ENCODE data around the gene DBH. TPM values are rescaled to one million over a fixed set of nuclear protein-coding genes. Genes with fewer than 3 reads are reported as not detected.

The DBH gene
- polyA plus RNA-seq, 3 donors = not detected

DNA sequence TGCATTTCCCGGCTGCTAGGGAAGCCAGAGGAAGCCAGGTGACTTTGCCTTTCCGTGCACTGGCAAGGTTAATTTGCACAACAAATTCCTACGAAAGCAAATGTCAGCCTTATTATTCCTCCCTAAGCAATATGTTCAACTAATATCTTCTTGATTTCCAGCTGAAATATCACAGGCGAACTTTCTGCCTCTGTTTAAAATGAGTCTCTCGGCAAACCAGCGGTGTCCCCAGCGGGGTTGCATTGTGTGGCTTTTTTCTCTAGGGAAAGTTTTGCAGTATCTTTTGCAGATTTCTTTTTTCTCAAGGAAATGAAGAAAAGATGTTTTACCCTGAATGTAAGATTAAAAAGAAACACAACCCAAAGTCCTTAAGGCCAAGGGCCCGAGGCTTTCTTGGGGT is 1.9 kb downstream of the DBH start:
- Histone ChIP-seq H2AFZ (ENCODE audit: insufficient read depth, low read depth, low read length, poor library complexity, severe bottlenecking) (no peak overlapping the region), H4K20me1 (ENCODE audit: insufficient read depth, low read length) (no peaks in the 10 kb centered on the region), H3K9ac (ENCODE audit: insufficient read depth, low read length, poor library complexity, severe bottlenecking) (no peak overlapping the region), H3K4me1 (ENCODE audit: control insufficient read depth in 1 of 2, insufficient read depth in 2 of 2, low read length in 2 of 2) (no peaks in the 10 kb centered on the region), H3K4me2 (replicated peaks; ENCODE audit: extremely low read depth, low read length, poor library complexity, severe bottlenecking) (no peak overlapping the region), H3K27me3 (ENCODE audit: control insufficient read depth in 2 of 2, insufficient read depth in 2 of 2, low read length in 2 of 2) (no peaks in the 10 kb centered on the region), H3K36me3 (replicated peaks in 1 of 2; ENCODE audit: control insufficient read depth in 1 of 2, insufficient read depth in 2 of 2, low read length in 2 of 2) (no peaks in the 10 kb centered on the region), H3K79me2 (ENCODE audit: insufficient read depth, low read length) (no peaks in the 10 kb centered on the region), H3K9me3 (replicated peaks in 1 of 2; ENCODE audit: control insufficient read depth in 1 of 2, insufficient read depth in 1 of 2, low read length in 2 of 2) (no peaks in the 10 kb centered on the region), H3K27ac (ENCODE audit: low read depth in 1 of 2, low read length in 2 of 2) (no peak overlapping the region), H3K4me3 (replicated peaks in 1 of 3; ENCODE audit: low read depth in 2 of 3, low read length in 3 of 3) (no peak overlapping the region)
- Mint-ChIP-seq H3K36me3 (no peaks in the 10 kb centered on the region), H3K27me3 (ENCODE audit: low read depth in 3 of 3) (peaks cover 2 to 19% (median 12%) of the 10 kb centered on the region in 3 donors), H3K4me1 (no peaks in the 10 kb centered on the region), H3K27ac (no peak overlapping the region), H3K9me3 (no peaks in the 10 kb centered on the region), H3K4me3 (no peak overlapping the region)
- intact Hi-C loops (cut with micrococcal nuclease) = no loop called here
- TF ChIP-seq, protein P1, sequence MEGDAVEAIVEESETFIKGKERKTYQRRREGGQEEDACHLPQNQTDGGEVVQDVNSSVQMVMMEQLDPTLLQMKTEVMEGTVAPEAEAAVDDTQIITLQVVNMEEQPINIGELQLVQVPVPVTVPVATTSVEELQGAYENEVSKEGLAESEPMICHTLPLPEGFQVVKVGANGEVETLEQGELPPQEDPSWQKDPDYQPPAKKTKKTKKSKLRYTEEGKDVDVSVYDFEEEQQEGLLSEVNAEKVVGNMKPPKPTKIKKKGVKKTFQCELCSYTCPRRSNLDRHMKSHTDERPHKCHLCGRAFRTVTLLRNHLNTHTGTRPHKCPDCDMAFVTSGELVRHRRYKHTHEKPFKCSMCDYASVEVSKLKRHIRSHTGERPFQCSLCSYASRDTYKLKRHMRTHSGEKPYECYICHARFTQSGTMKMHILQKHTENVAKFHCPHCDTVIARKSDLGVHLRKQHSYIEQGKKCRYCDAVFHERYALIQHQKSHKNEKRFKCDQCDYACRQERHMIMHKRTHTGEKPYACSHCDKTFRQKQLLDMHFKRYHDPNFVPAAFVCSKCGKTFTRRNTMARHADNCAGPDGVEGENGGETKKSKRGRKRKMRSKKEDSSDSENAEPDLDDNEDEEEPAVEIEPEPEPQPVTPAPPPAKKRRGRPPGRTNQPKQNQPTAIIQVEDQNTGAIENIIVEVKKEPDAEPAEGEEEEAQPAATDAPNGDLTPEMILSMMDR (IDR thresholded peaks at IDR 0.05) = no peak
- no peak for DNase-seq
- 88% methylated on average over 3 of the region's 8 CpGs for WGBS (ENCODE audit: insufficient coverage)

DNA sequence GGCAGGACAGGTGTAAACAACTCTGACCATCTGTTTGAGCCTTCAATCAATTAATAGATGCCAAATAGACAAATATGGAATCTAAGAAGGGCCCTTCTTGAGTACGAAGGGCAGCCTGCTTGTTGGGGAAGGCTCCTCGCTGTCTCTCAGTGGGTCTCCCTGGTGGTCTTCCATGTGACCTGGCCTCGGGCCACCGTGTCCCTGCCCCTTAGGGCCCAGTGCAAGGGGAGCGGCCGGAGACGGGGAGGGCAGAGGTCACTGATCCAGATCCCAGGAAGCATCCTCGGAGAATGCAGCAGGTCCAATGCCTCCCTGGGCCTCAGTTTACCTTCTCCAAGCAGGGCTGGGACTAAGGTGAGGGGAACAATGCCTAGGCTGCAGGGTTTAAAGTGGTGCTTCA is 2.5 kb downstream of the DBH start:
- Mint-ChIP-seq H3K27me3 (ENCODE audit: low read depth in 3 of 3) (peaks cover 2 to 17% (median 12%) of the 10 kb centered on the region in 3 donors), H3K27ac (no peak overlapping the region), H3K36me3 (no peaks in the 10 kb centered on the region), H3K4me1 (no peaks in the 10 kb centered on the region), H3K9me3 (no peaks in the 10 kb centered on the region), H3K4me3 (no peak overlapping the region)
- 85% methylated on average over 7 of the region's 8 CpGs for WGBS (ENCODE audit: insufficient coverage)
- H3K36me3 ChIP-seq (replicated peaks in 1 of 2; ENCODE audit: control insufficient read depth in 1 of 2, insufficient read depth in 2 of 2, low read length in 2 of 2) = no peaks in the 10 kb centered on the region
- no peaks in the 10 kb centered on the region for H3K9me3 ChIP-seq (replicated peaks in 1 of 2; ENCODE audit: control insufficient read depth in 1 of 2, insufficient read depth in 1 of 2, low read length in 2 of 2)
- no peak overlapping the region for H3K9ac ChIP-seq (ENCODE audit: insufficient read depth, low read length, poor library complexity, severe bottlenecking)
- no peak overlapping the region for H3K4me2 ChIP-seq (replicated peaks; ENCODE audit: extremely low read depth, low read length, poor library complexity, severe bottlenecking)
- no peaks in the 10 kb centered on the region for H3K27me3 ChIP-seq (ENCODE audit: control insufficient read depth in 2 of 2, insufficient read depth in 2 of 2, low read length in 2 of 2)
- no peak overlapping the region for H3K27ac ChIP-seq (ENCODE audit: low read depth in 1 of 2, low read length in 2 of 2)
- H2AFZ ChIP-seq (ENCODE audit: insufficient read depth, low read depth, low read length, poor library complexity, severe bottlenecking) = no peak overlapping the region
- H3K4me3 ChIP-seq (replicated peaks in 1 of 3; ENCODE audit: low read depth in 2 of 3, low read length in 3 of 3) = no peak overlapping the region
- H3K79me2 ChIP-seq (ENCODE audit: insufficient read depth, low read length) = no peaks in the 10 kb centered on the region
- no peaks in the 10 kb centered on the region for H3K4me1 ChIP-seq (ENCODE audit: control insufficient read depth in 1 of 2, insufficient read depth in 2 of 2, low read length in 2 of 2)
- no peak for DNase-seq
- intact Hi-C loops (cut with micrococcal nuclease) = no loop called here
- no peaks in the 10 kb centered on the region for H4K20me1 ChIP-seq (ENCODE audit: insufficient read depth, low read length)
- TF ChIP-seq, protein P1 (IDR thresholded peaks at IDR 0.05) = no peak

All from CD14-positive monocyte (primary cell).